Stimulated activated CD8-positive, alpha-beta memory T cell treated with anti-CD3 and anti-CD28 coated beads, Interleukin-7, amount 100 ng/mL, for 4 hours (primary cell): ENCODE results near the gene CMIP.

Source experiments
- DNase-seq, 2 donors: peaks; one replicate each; pipeline ENCODE4 v3.0.0-alpha.2; 2020; ENCODE audit warnings: low read depth in 2 of 2

CMIP gene

DNA sequence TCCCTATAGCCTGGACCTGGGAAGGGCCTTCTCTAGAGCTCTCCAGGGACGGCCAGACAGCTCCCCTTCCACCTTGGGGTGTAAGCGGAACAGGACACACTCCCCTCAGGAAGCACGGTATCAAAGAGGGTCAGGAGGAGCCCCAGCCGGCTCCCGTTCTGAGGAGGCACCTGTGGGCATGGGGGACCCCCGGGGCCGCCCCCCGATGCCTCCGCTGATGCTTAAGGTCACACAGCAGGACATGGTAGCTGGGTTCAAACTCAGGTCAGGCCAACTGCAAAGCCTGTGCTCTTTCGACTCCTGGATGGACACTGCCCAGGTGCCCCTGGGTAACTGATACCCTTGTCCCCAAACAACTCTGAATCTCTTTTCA lies 49.8 kb downstream of the CMIP start:
- DNase-seq, result no peak

DNA sequence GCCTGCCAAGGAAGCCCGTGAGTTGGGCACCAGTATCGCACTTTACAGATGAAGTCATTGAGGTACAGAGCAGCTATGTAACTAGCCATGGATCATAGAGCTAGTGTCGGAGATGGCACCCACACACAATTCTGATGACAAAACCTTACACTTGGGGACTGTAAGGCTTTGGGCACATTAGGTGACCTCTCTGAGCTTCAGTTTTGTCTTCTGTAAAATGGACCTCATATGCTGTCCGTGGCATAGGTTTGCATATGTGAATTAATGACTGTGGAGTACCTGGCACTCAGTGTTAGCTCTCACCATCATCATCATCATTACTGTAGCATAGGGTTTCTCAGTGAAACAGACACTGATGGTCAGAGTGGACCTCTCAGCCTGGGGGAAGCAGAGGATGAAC lies 50.3 kb downstream of the CMIP start:
- no peak for DNase-seq

DNA sequence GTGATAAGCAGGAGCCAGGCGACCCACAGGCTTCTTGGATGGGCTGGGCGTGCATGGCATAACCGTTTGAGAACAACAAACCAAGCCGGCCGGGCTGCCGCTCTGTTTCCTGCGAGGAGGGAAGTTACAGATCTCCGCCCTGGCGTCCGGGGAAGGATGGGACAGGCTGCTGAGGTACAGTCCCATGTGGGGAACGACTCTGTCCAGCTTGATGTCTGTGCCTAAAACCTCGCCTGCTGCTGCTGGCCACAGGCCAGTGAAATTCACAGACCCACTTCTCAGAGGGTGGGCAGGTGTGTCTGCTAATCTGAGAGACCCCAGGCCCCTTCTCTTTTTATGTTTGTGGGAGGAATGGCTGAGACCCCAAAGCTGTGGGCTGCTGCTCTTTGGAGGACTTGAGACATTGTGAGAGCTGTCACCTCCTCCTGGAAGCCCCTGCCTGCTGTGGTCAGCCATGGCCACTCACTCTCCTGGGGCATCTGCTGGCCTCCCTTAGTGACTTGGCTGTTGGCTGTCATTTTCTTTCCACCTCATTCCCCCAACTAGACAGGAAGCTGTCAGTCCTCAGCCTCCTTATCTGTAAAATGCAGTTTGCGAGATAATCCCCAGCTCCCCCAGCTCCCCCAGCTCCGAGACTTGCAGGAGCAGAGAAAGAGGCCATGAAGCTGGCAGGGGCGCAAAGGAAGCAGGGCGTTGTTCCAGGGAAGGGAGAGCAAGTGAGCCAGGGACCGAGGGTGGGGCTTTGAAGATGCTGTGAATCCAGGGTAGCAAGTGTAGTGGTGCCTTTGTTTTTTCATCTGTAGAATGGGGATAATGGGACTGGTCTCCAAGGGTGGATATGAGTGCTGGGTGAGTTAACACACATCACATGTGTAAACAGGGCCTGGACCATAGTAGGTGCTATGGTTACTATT lies 51.0 kb downstream of the CMIP start:
- DNase-seq, result no peak

DNA sequence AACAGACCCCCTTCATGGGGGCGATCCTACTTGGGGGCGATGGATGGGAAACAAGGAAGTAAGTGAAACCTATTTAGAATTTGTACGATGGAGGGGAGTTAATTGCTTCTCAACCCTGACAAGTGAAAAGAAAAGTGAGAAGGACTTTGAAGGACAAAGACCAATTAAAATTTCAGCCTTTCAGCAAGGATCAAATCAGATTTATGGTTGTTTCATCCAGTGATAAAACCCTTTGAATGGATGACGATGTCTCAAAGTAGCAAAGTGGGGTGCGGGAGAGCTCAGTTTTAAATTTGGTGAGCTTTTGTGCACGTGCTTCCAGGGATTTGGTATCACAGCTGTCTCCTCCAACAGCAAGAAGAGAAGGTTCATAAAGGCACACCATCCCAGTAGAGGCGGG lies 51.7 kb downstream of the CMIP start:
- DNase-seq, result no peak

DNA sequence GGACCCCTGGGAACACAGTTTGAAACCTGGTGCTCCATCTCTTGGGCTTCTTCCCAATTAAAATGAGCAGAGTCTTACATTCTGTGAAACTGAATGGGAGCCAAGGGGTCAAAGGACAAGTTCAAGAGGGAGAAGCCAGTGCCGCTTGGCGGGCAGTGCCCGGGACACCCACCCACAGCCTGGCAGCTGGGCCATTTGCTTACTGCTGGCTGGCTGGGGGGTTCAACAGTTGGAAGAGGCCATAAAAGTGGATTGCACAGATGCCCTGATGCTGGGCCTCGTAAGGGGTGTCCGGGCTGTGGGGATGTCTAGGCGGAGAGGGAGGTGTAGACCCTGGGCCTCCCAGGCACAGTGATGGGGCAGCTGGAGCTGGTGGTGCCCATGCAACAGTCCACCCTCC lies 52.1 kb downstream of the CMIP start:
- DNase-seq, result no peak

DNA sequence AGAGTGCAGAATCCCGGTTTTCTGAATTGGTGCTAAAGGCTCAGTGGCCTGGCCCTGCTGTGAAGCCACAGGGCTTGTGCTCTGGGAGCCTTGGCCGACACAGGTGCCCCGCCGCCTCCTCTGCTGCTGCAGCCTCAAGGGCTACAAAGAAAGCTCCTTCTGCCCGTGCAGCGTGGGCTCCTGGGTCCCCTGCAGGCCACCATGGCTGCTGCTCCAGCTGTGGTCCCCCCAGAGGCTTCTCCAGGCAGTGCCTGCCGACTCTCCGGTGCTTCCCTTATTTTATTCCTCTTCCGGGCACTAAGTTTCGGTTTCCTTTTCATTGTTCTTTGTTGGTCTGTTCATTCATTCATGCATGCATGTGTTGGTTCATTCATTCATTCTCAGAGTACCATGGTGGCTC lies 53.1 kb downstream of the CMIP start:
- DNase-seq, result no peak

DNA sequence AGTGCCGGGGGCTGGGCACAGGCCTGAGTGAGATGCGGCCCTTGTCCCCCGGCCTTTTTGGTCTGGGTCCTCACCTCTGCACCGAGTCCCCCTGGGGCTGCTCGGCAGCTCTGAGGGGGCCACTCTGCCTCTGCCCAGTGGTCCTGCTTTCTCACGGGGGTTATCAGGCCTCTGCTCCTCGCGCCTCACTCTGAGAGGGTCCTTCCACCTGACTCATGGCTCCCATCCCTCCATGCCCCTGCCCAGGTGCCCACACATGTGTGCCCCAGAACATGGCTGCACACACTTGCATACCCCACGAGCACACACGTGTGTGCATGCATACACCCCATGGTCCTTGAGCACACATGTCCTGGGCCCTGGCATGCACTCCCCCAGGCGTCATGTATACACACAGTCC lies 53.7 kb downstream of the CMIP start:
- DNase-seq, result no peak

DNA sequence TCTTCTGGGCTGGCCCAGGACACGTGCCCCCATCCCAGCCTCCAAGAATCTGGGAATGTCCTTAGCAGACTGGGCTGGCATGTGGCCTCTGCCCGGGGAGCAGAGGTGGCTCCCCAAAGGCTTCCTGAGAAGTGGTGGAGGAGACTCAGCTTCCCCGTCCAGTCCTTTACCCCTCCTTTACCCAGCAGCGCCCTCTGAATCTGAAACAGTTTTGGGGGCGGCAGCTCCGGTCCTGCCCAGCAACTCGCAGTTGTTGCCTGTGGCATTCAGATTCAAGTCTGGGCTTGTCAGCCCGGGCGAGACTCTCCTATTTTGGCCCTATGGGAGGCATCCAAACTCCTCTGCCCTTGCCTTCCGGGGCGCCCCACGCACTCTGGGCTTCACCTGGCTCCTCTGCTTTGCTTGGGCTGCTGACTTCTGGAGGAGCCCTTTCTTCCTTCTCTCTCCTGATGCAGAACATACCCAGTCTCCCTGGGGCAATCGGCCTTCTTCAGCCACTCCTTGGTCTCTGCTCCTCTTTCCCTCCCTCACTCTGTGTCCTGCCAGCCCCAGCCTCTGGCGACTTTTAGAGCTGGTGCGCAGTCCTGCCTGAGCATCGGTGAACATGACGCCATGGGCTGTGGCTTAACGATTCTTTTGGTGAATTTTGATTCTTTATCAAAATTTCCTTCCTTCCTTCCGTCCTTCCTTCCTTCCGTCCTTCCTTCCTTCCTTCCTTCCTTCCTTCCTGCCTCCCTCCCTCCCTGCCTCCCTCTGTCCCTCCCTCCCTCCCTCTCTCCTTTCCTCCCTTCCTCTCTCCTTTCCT lies 55.2 kb downstream of the CMIP start:
- no peak for DNase-seq

DNA sequence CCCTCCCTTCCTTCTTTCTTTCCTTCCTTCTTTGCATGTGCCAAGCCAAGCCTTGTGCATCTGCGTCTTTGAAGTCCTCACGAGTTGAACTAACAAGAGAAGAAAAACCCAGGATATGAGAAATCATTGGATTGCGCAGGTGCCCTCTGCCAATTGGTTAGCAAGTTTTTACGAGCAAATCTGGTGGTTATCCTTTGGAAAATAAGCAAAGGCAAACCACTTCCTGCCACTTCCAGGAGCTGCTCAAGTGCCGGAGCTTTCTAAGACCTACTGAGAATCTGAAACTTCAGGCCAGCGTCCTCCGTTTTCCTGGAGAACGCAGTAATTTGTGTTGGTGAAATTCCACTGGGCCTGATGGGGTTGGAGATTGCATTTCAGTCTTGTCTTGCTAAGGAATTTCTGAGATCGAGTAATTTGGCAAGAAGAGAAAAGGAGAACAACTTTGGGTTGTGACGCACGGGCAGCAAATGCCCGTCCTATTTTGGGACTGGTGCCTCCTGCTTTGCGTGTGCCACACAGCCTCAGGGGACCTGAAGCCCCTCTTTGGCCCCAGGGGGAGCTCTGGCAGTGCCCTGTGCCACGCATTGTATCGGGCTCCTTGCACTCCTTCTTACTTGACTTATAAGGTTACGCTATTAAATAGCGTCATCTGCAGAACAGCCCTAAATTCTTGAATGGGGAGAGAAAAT lies 56.4 kb downstream of the CMIP start:
- no peak for DNase-seq

DNA sequence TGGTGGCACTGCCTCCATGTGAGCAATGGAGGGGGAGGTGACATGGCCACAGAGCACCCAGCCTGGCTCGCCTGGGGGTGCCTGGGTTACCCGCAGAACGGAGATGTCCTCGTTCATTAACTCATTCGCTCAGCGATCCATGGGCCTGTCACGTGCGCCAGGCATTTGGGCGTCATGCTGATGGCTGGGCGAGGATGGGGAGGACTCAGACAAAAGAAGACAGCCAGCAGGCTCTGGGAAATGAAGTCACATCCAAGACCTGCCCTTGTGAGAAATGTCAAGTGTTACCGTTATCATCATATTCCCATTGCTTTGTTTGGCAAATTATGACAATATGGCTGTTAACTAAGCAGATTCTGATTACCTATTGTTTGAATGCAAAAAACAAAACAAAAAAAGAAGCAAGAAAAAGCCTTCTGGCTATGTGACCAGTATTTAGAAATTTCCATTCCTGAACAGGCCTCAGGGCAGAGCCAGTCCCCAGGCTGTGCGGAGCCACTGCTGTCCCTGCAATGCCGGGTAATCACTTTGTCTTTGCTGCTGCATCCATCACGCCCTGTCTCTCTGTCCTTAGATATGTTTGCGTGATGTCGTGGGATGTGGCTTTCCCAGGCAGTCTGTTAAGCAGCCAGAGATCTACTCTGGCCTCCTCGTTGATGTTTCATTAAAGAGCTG lies 57.9 kb downstream of the CMIP start:
- DNase-seq, result no peak

DNA sequence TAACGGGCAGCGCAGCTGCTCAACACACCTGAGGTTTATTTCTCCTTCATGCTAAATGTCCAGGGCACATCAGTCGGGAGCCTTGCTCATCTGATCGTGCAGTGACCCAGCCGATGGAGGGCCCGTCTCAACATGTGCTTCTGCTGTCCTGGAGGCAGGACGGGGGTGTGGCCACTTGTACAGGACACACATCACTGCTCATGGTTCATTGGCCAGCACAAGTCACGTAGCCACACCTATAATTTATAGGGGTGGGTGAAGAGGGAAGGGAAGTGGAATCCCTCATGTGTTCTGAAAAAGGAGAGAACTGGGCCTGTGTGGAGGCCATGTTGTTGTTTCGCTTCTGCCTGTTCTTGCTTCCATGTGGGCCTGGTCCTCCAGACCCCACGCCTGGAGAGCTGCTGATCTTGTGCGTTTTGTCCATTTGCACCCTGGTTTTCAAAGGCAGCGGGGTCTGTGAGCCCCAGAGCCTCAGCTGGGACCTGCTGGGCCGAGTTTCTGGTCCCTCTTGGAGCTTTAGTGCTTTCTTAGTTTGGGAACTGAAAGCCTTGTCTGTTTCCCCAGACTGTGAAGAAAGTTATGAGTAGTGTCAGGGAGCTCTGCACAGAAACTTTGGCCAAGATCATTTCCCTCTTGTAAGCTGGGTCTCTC lies 60.5 kb downstream of the CMIP start:
- DNase-seq, result no peak

DNA sequence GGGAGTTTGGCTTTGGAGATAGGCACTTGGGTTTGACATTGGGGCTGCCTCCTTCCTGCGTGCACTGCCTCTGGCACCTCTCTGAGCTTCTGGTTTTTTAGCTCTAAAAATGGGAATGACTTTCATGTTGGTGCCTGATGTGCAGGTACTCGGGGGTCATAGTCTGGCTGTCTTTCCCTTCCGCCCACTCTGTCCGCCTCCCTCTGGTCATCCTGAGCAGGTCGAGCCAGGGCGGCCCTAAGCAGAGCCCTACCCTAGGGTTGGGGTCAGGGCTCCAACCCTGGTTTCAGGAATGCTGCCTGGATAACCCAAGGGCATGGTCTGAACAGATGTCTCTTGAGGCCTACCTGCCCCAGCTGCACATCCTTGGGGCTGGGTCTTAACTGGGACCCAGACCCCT lies 64.8 kb downstream of the CMIP start:
- no peak for DNase-seq

DNA sequence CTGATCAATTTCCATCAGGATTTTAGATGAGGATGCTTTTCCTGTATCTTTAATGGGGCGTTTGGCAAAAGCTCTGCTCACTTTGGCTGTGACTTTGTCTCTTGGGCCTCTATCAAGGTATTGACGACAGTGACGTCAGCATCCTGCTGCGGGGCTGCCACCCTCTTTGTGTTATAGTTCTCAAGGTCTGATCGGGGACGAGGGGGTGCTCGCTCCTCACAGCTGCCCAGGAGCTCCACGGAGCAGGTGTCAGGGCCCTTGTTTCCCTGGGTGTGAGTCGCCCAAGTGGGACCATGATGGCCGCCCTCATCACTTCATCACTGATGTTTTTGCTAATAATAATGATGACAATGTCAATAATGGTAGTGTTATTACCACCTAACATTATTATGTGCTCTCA lies 65.4 kb downstream of the CMIP start:
- no peak for DNase-seq

DNA sequence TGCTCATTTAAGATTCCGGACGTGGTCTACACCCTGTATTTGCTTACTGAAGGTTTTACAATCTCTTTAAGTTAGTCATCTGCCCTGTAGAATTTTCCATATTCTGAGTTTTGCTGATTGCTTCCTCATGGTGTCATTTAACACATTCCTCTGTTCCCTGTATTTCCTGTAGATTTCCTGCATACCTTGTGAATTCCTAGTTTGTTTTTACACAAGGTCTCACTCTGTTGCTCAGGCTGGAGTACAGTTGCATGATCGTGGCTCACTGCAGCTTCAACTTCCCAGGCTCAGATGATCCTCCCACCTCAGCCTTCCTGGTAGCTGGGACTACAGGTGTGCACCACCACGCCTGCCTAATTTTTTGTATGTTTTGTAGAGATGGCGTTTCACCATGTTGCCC lies 66.8 kb downstream of the CMIP start:
- DNase-seq, result no peak

DNA sequence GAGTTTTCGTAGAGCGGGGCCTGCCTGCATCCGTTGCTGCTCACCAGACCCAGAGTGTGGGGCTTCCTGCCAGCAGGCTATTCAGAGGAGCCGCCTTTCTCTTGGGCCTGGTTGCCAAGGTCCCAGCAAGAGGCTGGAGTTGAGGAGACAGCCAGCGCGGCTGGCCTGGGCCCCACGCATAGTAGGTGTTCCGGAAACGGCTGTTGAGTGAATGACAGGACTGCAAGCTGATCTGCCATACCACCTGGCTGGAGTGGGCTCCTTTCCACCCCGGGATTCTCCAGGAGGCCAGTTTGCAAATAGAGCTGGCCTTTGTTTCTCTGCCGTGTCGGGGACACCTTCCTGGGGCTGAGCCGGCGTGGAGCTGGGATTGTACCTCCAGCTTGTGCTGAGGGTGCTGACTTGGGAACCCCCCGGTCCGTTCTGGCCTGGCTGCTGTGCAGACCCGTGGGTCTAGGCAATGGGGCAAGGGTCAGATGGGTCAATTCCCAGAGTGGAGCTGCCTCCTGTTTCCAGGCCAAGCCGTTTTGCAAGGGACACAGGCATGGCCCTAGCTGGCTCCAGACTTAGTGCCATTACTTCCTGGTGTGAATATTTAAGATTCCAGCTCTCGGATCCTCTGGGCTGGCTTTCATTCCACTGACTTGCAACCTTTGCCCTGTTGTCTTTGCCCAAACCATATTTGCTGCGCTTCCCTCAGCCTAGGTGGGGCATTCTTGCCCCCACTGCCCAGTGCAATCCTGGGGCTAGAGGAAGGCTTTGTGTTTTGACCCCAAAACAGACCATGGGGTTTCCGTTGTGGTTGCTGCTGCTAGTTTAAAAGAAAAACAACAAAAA lies 68.8 kb downstream of the CMIP start:
- no peak for DNase-seq

DNA sequence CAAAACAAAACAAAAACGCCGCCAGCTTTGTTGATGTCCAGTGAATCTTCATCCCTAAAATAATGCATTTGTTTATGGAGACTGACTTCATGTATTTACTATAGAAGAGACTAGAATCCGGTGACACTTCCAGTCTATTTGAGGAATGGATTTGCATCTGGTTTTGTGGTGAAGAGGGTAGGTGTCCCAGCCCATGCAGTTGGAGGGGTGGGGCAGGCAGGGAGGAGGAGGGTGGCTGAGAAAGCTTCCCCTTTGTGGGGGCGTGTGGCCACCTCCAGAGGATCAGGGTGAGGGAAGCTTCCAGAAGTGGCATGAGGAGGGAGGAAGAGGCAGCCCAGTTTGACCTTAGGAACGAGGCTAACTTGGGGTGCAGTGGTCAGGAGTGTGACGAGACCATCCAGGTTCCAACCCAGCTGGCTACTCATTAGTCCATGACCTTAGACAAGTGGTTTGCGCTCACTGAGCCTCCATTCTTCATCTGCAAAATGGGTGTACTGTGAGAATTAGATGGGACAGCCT lies 69.5 kb downstream of the CMIP start:
- DNase-seq, result no peak

DNA sequence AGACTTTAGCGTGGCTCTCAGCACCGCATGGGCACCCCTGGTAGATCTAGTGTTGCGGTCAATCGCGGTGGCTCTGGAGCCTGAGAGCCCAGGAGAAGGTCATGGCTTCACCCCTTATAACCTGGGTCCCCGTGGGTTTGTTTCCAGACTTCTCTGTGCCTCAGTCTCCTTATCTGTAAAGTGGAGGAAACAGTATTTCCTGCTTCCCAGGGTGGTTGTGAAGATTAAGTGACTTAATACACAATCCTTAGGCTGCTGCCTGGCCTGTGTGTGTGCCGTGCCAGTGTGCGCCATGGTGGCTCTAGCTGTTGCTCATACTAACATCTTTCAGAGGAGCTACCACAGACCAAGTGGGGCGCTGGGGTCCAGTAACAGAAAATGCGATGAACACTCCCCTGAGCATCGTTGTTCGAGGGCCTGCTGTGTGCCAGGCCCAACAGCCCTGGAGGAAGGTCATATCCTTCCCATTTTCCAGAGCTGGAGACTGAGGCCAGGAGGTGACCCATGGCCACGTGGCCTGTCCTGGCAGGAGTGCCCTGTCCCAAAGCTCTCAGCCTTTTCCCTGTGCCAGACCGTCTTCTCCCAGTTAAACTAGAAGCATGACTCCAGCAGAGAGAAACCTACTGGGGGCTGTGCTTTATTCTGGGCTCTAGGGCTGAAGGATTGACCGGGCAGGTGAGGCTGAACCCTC lies 70.1 kb downstream of the CMIP start:
- no peak for DNase-seq

DNA sequence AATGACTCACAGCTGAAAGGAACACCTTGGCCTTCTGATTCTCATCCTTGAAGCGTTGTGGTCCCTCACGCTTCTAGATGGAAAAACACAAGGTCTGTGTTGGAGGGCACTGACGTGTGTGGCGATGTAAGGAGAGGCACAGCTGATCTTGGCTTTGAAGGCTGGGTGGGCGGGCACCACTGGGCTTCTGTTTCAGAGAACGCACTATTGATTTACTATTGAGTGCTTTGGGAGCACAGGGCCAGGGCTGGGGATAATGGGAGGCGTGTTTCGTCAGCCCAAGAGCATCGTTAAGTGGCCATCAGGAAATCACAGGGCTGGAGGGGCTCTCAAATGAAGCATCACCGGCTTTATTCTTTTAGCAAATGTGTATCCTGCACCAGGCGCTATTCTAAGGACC lies 70.7 kb downstream of the CMIP start:
- no peak for DNase-seq

DNA sequence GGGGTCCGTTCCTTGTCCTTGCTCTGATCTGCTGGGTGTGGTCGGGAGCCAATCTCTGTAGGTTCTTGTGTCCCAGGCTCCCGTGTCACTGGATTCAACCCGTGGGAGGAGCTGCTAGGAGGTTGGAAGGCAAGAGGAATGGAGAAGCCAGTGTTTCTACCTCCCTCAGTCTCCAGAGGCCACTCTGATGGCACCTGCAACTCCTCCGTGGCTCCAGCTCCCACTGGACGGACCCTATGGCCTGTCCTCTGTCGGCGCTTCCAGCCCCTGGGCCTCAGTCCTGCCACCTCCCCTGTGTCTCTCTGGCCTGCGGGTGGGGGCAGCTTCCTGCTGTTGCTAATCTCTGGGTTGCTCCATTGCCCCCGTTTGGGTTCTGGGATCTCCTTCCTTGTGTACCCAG lies 71.1 kb downstream of the CMIP start:
- DNase-seq, result no peak
